HG02884 (cell line): ENCODE data around the gene RUNX1.

Experiments
- ATAC-seq: cut with Tn5 transposase; IDR thresholded peaks from one replicate; pipeline ENCODE4 v1.9.1; 2021; ENCODE audit warnings: mild to moderate bottlenecking, moderate library complexity; ENCODE audit not compliant: unreplicated experiment

Gene RUNX1

DNA sequence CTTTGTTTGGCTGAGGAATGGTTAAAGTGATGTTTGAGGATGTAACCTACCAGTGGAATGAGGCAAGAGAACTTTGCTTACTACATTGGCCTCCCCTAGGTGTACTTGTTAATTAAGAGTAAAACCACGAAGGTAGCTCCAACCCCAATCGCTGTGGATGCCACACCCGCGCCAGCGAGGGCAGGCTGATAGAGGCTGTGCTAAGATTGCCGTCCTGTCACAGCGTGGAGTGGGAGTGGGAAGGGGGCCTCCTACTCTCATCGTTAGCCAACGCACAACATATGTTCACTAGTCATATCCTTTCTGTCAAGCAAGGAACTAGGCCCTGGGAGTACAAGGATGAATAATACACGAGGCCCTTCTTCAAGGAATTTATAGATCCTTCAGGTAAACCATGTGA is 99.6 kb downstream of the RUNX1 start:
- ATAC-seq: no peak

GRCh38 chr21:34949030-34949429 is 100.1 kb downstream of the RUNX1 start:
- no peak for ATAC-seq

DNA sequence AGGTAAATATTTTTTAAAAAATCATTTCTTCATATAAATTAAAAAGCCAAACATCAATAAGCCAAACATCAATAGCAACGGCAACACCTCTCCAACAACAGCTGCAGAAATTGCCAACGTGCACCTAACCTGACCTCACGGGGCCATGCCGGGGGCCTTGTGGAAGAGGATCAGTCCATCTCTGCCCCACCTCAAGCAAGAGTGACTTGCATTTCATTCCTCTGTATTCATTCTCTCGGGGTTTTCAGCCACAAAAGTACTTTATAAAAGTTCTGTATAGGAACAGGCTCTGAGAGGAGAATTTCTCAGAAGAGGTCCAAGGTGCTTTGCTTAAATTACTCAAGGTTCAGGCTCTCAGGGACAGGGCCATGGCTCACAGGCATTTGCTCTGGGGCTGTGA is 100.9 kb downstream of the RUNX1 start:
- ATAC-seq: no peak

DNA sequence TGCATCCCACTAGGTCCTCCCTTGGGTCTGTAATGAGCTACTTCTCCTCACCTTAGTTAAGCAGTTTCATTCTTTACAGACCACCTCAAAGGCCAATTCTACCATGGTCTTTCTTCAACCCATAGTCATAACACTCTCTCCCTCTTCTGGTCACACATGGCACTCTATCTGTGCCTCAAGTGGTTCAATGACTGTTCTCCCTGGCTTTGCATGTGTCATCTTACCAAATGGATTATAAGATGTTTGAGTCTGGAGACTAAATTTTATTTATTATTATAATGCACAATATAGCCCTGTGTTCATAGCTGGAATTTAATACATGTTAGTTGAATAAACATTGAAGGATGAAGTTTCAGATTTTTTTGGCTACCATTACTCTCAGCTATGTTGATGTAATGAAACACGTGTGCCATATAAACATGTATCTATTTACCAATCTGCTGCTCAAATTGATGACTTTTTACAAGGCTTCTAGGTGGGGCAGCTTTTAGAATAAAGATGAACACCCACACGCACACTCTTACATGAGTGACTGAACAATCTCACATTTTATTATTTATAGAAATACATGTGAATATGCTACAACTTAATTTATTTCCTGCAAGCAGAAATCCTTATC is 102.1 kb downstream of the RUNX1 start:
- ATAC-seq: no peak

GRCh38 chr21:34946385-34946840 is 102.7 kb downstream of the RUNX1 start:
- no peak for ATAC-seq

GRCh38 chr21:34945288-34945687 is 103.8 kb downstream of the RUNX1 start:
- ATAC-seq: no peak

GRCh38 chr21:34944015-34944755 is 104.9 kb downstream of the RUNX1 start:
- ATAC-seq: no peak

- no peak for ATAC-seq
Observed at GRCh38 chr21:34942911-34943310, 106.2 kb downstream of the RUNX1 start.

DNA sequence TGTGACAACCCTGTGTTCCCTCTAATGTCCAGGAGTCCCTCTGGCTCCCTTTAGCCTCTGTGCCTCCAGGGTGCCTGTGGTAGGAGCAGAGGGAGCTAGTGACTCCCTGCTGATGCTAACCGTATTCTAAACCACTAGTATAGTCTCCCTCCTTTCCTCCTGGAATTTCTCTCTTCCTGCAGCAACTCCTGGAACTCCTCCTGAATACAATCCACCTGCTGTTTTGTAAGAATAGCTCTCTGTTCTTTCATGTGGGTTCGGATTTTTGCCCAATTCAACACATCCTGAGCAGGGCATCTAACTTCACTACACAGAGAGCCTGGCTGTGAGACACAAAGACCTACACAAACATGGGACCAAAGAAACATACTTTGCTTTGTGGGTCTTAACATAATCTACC is 107.9 kb downstream of the RUNX1 start:
- ATAC-seq: no peak

DNA sequence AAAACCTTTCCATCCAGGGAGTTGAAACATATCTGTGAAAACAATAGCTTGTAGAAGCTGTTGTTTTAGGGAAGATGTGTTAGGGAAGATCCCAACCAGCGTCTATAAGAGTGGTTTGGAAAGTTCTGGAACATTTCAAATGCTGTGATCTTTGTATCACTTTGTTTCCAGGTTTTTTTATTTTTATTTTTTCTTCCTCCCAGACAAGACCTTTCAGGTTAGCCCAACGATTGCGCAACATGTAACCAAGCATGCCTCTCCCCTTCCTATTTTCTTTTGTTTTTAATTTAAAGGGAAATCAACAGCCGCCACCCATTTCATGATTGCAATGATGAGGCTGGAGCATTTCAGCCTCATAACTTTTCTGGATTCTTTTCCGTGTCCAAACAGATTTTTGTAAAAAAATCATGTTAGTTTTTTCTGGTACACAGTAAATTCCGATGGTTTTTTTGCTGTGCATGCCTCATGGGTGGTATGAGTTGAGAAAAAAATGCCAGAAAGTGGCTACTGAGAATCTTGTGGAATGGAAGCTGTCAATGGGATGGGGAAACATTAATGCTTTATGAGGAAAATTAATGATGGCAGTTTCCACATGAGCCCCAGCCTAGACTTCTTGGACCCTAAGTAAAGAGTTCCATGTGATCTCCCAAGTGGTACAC is 109.3 kb downstream of the RUNX1 start:
- ATAC-seq: no peak

DNA sequence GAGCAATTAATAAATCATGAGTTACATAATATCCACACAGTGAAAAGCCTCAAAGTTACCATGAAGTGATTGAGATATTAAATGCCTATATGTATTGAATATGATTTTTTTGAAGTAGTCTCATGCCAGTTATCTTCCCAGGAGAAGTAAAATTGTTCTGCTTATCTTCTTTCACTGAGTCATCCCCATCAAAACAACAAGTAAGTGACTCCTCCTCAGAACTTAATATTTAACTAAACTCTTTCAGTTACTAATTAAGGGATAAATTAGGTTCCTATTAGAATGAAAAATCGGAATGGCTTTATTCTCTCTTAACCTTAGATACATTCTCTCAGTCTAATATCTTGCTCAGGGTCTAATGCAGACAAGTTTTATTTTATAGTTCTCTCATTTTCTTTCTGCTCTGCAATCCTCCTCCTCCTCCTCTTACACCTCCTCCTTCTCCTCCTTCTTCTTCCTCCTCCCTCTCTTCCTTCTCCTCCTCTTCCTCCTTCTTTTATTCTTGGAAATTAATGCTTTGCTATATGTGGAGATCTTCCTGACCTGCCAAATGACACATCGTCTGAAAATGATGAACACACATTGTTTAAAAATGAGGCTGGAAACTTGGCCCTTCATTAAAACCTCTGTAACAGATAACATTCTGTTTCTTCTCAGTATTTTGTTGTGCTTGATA is 110.9 kb downstream of the RUNX1 start:
- ATAC-seq: no peak

GRCh38 chr21:34936883-34937563 is 112.1 kb downstream of the RUNX1 start:
- no peak for ATAC-seq

DNA sequence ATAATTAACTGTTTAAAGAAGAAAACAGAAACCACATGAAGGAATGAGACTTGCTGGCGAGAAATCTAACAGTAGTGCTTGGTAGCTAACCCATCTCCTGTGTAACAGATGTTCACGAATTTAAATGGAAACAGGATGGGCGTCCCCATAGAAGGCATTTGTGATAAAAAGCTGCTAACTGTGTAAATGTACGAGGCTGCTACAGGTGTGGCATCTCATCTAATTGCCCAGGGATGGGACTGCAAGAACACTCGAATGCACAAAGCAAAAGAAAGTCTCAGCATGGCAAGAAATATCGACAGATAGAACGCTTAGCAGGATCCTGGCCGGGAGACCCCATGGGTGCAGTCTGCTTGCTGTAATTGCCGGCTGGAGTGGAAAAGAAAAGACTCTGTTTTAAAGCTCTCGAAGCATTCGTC is 112.7 kb downstream of the RUNX1 start:
- no peak for ATAC-seq

DNA sequence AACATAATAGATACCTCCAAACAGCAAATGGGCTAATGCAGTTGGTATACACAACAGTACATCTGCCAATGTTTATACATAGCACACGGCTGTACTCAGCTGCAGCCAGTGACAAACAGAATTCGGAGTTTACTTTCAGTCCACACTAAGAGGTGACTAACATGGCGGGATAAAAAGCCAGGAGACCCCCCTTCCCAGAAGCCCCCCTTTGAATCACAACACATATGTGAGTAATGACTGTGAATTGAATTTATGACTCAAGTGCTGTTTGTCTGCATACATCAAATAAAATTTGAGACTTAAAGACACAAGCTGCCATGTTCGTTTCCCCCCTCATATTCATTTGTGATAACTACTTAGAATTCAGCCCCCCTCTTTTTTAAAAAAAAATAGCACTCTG is 113.2 kb downstream of the RUNX1 start:
- ATAC-seq: no peak

- no peak for ATAC-seq
Observed at GRCh38 chr21:34935452-34935851, 113.7 kb downstream of the RUNX1 start.

DNA sequence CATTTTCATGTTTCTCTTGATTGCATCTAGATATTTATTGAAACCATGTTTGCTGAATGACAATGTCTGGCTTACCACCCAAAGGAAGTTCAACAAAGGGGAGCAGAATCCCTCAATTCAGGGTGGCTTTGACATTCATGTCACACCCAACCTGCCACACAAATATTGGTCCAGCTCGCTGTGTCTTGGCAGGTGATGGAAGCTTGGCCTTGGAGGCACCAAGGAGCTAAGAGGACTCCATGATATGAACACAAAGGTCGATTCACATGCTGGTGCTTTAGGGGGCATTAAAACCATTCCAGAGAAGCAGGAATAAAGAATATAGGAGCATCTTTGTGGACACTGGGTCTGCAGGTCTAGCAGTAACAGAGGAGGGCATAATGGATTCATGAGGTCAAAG is 114.8 kb downstream of the RUNX1 start:
- ATAC-seq: no peak

- ATAC-seq: no peak
Observed at GRCh38 chr21:34933609-34934335, 115.3 kb downstream of the RUNX1 start.

- ATAC-seq: no peak
Observed at GRCh38 chr21:34932233-34932632, 116.9 kb downstream of the RUNX1 start.

DNA sequence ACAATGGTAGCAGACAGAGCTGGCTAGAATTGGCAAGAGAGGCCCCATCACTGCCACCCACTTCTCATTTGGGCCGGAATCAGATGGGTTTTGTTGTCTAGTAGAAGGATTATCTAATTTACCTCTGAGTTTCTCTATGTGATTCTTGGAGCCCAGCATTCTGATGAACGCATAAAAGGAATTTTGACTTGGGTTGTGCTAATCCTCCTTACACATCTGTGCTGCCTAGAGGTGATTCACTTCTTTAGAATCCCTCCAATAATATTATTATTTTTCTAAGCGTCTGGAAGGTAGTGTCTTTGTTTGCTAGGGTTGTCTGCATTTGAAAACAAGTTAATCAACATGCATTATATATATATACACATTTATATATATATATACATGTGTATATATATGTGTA is 118.1 kb downstream of the RUNX1 start:
- no peak for ATAC-seq

- ATAC-seq: no peak
Observed at GRCh38 chr21:34928637-34929036, 120.5 kb downstream of the RUNX1 start.
